GM19467 (cell line): ENCODE results near the gene RAB11FIP2.

Source experiments
- ATAC-seq: cut with Tn5 transposase; IDR thresholded peaks from one replicate; pipeline ENCODE4 v1.9.1; 2021; ENCODE audit warnings: mild to moderate bottlenecking, moderate library complexity; ENCODE audit not compliant: unreplicated experiment

The RAB11FIP2 gene

DNA sequence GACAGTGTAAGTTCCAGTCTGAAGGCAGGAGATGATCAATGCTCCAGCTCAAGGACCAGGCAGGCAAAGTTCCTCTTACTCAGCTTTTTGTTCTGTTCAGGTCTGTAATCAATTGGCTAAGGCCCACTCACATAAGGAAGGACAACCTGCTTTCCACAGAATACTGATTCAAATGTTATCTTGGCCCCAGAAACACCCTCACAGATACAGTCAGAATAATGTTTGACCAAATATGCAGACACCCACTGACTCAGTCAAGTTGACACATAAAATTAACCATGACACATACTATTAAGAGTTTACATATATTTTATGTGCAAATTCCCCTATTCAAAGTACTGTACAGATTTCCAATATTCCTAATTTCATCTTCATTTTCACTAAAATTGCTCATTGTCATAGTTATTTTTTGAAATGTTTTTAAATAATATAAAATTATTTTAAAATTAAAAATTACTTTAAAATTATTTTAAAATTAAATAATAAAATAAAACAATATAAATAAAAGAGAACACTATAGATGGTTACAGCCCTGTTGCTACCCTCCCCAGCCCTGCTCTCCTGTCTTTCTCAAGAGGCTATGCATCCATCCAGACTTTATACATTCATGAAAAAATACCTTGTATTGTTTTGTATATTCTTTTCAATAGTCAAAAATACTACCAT is 59.4 kb downstream of the RAB11FIP2 start:
- no peak for ATAC-seq

DNA sequence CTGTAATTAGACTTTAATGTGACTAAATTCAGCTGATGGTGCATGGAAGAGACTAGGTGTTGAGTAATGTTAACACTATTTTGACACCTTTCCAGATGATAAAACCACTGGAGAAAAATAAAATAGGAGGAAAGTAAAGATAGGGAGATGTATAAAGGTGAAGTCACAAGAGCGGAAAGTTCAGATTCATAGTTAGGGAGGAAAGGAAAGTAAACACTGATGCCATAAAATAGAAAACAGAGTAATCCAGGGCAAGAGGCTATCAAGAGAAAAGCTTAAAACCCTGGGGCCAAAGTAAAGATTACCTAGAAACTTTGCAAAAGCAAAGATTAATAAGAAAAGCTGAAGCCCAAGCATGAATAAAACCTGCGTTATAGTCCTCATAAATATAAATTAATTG is 62.8 kb downstream of the RAB11FIP2 start:
- ATAC-seq, result no peak

DNA sequence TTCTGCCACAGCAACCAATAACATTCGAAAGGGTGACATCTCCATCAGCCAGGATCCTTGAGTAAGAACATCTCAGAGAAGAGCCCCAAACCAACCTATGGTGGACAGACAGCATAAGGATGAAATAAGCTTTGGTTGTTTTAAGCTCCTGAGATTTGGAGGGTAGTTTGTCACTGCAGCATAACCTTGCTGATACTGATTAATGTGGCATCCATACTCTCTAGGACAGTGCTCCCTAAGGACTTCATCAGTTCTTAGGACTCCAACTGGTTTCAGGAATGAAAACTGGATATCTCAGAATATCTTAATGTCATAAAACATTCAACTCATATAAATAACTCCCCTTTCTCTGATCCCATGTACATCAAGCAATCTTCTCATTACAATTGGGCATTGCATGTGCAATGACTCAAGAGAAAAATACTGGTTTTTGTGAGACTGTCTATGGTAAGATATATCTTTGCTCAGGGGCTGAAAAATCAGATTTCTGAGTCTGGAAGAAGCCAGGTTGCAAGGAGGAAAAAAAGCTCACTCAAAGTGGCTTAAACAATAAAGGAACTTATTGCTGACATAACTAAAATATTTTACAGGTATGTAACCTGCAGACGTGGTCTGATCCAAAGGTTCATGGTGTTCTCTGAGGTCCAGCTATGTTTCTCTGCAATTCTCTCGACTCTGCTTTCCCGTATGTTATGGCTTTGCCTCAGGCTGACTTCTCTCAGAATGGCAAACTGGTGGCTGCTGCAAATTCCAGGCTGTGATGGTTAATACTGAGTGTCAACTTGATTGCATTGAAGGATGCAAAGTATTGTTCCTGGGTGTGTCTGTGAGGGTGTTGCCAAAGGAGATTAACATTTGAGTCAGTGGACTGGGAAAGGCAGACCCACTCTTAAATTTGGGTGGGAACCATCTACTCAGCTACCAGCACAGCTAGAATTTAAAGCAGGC is 65.7 kb downstream of the RAB11FIP2 start:
- ATAC-seq, result no peak

DNA sequence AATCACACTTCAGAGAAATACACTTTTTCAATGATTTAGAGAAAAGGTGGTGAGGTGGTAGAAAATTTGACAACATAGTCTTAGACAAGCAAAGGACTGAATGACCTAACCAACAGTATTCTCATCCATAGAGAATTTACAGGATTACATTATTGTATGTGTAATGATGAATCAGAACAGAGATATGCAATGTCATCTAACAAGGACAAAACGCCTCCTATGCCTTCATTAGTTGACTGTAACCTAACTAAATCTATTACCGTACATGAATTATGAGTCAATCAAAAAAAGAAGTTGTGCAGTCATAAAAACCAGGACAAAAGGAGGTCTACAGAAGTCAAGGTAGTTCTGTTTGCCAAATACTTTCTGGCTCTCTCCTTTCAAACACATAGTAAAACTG is 66.5 kb downstream of the RAB11FIP2 start:
- ATAC-seq, result no peak

DNA sequence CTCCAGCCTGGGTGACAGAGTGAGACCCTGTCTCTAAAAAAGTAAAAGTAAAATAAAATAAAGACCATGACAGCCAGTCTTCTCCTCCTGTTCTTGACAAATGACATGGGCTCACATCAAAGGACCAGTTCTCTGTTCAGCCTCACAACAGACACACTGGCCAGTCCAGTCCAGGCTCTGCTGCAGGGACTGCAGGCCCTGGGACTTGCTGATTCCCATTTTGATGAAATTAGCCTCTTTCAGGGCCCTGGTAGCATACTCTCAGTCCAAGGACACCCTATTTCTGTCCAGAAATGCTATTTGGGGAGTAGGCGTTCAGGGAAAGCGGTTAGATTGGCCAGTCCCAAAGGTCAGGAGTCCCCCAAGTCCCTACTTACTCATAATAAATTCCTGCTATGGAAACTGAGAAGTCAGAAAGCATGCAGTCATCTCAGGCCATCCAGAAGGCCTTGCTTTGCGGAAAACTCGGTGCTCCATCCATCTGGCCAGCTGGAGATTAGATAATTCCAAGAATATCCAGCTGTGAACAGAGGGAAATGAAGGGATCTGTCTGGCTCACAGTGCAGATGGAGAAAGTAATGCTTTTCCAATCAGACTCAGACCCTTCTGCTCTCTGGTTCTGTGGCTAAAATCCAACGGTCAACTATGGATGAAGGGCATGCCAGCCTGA is 74.4 kb downstream of the RAB11FIP2 start:
- no peak for ATAC-seq

DNA sequence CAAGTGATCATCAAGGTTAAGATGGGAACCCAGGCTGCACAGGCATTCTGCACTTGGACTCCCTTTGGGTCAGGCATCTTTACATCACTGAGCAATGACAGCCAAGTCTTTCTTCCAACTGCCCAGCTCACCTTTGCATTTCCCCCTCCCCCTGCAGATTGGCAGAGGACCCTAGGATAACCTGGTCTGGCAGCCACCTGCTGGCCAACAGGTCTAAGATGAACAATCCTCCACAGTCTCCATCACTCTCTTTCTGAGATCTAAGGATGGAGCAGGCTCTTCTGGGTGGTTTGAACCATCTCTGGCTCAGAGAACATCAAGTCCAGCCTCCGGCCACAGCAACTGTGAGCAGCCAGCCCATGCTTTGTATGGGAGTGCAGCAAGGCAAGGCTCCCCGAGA is 75.8 kb downstream of the RAB11FIP2 start:
- no peak for ATAC-seq

DNA sequence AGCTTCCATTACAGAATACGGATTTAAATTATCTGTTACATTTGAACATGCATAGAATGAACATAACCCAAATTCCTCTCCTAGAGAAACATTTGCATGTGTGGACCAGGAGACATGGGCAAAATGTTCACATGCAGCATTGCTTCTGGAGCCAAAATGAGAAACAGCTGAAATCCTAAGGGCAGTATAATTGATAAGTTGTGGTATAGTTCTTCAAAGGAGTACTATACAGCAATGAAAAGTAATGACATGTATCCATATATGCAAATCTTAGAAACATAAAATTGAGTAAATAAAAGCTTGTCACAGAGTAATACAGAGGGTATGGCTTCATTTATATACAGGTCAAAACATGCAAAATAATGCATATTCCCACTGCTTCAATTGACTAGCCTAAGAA is 77.1 kb downstream of the RAB11FIP2 start:
- ATAC-seq, result no peak

DNA sequence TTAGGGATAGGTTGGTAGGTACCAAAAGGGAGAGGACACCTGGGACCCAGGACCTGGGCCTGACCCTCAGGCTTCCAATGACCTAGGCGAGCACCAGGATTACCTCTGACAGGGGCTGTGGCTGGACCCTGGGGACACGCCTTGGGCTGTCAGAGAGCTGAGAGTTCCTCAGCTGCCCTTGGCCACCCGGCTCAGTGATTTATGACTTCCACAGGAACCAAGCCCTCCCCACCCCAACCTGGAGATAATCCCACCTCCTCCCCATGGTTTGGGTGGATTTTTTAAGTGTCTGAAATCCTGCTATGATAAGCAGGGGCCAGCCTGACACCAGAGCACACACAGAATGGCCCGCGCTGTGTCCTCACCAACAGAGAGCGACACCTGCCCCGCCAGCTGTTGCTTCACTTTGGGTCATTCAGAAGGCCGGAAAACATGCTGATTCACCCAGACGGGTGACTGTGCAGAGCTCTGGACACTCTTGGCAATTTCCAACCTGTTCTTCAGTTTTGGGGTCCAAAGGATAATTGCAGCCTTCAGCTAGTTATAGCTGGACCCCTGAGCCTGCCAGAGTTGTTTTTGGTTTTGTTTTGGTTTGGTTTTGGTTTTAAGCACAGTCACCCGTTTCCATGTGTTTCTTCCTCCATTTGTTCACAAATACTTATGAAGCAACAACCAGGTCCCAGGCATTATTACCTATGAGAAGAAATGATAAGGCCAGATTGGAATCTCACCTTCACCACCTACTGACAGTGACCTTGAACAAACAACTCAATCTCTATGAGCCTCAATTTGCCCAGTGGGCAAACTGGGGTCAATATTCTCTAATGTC is 78.2 kb downstream of the RAB11FIP2 start:
- no peak for ATAC-seq

DNA sequence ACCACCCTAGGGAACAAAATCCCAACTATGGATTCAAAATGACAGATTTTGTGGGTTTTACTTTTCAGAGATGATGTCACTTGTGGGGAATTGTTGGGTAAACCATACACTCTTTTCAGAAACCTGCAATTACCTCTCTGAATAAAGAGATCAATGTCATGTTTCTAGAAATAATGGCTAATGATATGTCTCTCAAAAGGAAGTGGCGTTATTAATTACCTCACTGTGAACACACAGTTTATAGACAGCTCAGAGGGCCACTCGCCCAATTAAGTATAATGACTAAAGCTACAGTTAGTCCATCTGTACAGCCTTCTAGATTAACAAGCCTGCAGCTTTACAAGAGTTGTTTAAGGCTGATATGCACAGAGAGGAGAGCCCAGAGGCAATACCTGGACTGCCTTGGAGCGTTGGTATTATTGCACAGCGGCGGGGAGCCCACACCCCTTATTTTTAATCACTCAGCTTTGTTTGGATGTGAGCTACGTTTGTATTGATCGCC is 79.5 kb downstream of the RAB11FIP2 start:
- no peak for ATAC-seq

DNA sequence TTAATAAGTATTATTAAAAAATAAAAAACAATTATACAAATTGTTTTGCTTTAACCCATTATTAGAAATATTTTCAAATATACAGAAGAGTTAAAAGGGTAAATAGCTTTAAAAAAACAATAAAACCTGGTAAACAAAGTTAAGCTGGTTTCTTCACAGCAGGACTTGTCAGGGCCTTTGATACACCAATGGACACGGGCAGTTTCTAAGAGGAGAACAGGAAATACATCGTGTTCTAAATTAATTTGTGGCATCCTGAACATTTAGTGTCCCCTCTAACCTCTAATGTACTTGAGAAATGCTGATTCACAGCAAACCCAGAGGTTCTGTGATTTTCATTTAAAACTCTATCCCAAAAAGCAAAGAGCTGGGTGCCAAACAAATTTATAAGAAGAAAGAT is 80.8 kb downstream of the RAB11FIP2 start:
- ATAC-seq, result no peak

DNA sequence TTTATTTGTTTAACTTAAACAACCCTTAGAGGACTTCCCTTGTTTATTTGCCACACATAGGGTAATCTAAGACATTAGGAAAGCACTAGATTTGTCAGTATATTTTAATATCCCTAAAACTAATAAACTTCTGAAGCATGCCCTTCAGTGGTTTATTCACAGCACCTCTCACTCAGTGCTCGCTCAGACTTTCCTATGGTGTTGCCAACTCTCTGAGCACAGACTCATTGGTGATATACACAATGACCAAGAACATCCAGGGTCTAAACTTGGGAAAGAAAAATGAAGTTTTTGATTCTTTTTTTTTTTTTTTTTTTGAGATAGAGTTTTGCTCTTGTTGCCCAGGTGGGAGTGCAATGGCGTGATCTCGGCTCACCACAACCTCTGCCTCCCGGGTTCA is 82.2 kb downstream of the RAB11FIP2 start:
- no peak for ATAC-seq

DNA sequence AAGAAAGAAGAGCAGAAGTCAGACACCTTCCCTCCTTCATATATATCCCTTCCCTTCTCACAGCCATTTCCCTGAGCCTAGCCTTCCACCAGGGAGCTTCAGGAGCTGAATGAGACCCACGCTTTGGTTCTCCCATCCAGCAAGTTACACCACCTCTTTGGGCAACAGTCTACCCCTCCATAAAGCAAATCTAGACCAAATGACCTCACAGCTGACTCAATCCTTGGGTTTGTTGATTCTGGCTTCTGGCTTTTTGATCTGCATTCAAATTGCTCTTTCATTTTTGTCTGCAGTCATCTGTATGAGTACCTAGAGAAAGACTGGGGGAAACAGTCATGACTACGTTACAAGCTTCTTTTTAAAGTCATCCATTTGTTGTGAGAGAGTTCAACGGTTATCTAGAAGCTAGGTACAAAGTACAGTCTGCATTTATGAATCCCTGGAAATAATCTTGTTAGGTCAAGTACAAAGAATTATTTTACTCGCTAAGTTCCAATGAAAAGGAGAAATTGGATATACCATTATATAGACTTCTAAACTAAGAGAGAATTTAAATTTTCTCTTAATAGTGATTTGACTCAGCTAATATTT is 86.3 kb downstream of the RAB11FIP2 start:
- ATAC-seq, result no peak

DNA sequence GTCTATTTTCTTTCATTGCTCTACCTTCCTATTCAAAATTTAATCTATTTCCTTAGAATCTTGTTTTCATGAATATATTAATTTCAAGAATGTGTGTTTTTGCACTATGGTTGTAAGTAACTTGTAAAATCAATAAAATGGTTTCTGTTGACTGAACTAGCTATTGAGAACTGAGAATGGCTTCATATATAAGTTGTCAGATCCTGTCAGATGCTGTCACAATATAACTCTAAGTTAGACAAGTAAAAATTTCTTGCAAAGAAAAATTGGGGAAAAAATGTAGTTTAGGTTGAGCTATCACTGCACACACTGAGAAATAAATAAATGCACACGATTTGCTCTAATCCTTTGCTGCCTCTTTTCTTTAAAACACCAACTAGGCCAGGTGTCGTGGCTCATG is 89.8 kb downstream of the RAB11FIP2 start:
- ATAC-seq, result no peak

DNA sequence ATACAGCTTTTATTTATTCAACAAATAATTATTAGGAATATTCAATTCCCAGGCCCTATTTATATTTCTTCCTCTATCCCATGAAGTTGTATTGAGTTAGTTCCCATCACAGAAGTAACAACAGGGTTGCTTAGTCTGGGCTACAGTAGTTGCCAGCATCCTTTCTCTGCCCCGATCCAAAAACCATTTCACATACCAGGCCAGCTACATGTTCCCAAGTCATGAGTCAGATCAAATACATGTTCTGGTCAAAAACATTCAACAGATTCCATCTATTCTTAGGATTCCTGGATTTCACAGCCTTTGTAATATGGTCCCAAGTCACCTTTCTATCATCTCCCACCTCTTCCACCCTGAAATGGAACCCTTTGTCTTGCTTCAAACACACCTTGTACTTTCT is 91.6 kb downstream of the RAB11FIP2 start:
- ATAC-seq, result no peak
